Dedifferentiated amniotic fluid mesenchymal stem cell (primary cell): ENCODE measurements around the gene AFF2.
"Not testable (repeated sequence)": the region's sequence is repeated elsewhere in the genome, so short reads cannot be mapped to it uniquely, and the experiment has no call there.

Source experiments
- DNase-seq: peaks from one replicate; pipeline ENCODE4 v3.0.0-alpha.2; 2016; ENCODE audit errors: extremely low spot score

AFF2 gene

GRCh38 chrX:148633218-148633908, 132.9 kb downstream of the AFF2 start:
- DNase-seq, result no peak

DNA sequence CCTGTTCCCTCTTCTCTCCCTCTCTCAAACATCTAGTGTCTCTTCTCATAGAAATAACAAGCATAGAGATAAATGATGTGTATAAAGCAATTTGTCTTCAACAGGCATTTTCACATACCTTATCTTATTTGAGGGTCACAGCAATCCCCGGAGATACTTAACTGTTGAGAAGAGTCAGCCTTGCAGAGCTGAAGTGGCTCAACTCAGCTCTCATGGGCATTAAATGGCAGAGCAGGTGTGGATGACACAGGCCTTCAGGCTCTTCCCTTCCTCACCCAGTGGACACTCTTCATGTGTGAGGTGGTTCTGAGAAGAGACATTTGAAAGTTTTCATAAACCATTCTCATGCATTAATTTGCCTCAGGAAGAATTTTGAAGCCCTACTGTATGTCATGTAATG, 134.2 kb downstream of the AFF2 start:
- DNase-seq, result no peak

- no peak for DNase-seq
These were observed 143.0 kb downstream of the AFF2 start for GRCh38 chrX:148643460-148643859.

- DNase-seq, result no peak
These were observed 147.2 kb downstream of the AFF2 start for GRCh38 chrX:148647651-148648050.

DNA sequence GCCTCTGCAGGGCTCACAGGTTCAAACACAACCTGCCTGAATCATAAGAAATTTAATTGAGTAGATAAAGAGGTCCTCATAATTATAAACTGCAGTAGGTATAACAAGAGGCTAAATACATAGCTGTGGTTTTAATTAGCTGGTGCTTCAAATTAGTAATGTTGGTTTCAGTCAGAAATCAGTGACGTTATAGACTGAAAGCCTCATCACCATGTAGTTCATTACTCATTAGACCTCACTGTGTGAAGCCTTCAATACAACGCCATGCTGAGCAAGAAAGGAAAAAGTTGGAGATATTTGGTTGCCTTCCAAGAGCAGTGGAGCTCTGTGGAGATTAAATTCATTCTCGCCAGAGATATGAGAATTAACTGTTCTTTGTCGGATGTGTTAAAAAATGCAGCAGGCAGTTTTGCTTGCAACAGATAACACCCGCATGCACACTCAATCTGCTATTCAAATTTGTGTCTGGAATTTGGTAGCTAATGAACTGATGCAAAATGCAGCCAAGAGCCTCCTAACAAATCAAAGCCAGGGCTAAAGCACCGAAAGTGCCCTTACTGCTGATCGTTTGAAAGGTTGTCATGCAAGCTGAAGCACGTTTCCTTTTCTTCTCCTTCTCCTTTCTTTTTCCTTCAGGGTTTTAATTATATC, 148.9 kb downstream of the AFF2 start:
- DNase-seq, result no peak

GRCh38 chrX:148658115-148658730, 157.8 kb downstream of the AFF2 start:
- DNase-seq, result no peak

DNA sequence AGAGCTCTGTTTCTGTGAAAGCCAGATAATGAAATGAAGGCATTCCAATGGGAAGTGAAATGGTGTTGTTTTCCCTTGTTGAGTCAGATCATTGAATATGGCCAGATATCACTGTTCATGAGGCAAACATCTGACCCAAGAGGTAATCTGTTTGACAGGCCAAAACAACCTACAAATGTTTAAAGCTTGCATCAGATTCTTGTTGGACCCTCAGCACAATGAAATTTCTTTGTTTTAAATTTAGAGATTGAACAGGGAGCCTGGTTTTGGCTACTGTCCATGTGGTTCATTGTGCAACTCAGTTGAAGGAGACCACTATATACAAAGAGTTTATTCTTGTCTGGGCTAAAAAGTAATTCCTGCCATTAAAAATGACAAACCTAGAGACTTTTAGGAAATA, 159.1 kb downstream of the AFF2 start:
- DNase-seq, result no peak

DNA sequence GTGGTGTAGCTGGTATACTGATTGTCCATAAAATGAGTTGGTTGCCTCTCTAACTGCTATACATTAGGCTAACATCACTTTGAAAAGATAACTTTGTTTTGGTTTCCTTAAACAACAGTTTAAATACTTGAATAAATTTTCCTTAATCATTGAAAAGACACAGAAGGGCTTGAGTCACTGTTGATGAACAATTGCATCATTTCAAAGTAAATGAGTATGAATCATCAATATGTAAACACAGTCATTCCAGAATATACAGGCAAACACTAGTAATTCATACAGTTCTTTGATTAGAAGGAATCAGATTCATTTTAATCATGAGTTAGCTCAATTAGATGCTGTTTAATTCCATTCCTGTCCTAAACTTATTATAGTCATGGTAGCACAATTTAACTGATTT, 160.6 kb downstream of the AFF2 start:
- no peak for DNase-seq

- DNase-seq, result no peak
These were observed 161.6 kb downstream of the AFF2 start for GRCh38 chrX:148662014-148662413.

GRCh38 chrX:148664171-148664570, 163.8 kb downstream of the AFF2 start:
- DNase-seq, result no peak

DNA sequence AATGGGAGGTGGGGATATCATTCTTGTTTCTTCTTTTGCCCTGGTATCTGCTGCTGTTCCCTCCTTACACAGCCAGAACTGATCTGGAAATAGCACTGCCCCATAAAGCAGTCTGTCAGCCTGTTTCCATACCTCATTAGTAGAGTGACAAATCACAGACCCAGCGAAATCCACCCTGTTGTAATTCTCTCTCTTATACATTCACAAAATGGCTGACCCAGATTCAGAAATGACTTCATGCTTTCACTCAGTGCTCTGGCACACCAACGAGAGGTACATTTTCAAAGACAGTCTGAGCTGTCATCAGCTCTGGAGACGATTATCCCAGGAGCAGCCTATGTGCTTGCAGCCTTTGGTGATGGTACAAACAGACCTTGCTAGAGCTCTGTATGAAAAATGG, 164.6 kb downstream of the AFF2 start:
- no peak for DNase-seq

DNA sequence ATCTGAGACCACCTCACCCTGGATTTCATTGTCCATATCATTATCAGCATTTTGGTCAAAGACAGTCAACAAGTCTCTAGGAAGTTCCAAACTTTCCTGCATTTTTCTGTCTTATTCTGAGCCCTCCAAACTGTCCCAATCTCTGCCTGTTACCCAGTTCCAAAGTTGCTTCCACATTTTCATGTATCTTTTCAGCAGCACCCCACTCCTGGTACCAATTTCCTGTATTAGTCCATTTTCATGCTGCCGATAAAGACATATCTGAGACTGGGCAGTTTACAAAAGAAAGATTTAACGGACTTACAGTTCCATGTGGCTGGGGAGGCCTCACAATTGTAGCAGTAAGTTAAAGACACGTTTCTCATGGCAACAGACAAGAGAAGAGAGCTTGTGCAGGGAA, 168.8 kb downstream of the AFF2 start:
- DNase-seq, result not testable (repeated sequence)

- DNase-seq, result no peak
These were observed 169.9 kb downstream of the AFF2 start for GRCh38 chrX:148670277-148670676.

DNA sequence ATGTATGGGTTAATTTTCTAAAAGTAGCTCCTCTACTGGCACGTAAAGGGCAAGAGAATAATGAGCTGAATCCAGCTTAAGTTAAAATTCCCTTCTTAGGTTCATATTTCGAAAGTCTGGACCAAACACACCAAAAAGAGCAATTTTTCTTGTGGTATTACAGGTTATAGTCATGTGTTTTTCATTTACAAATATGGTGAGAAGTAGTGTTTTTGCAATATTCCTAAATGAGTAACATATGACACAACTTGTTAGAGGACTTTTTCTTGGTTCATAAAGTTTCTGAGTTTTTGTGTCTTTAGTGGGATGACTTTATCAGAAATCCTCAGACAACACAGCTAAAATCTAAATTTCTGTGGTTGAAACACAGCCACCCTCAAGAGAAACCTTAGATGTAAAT, 172.1 kb downstream of the AFF2 start:
- DNase-seq, result no peak

GRCh38 chrX:148681605-148682004, 181.2 kb downstream of the AFF2 start:
- no peak for DNase-seq

DNA sequence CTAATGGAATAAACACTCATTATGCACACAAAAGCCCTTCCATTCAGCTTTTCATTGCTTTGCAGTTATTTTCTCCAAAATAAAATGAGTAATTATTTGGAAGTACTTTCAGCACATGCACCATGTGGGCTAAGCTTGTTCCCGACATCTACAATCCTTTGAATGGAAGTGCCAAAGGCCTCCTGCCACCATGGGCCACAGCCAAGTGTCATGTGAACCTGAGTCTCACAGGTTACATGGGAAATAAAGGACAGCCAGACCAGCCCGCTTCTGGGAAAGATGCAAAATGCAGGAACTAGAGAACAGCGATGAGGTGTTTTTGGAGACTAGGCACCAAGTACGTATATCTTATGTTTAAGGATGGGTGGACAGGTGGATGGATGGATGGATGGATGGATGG, 181.8 kb downstream of the AFF2 start:
- no peak for DNase-seq

DNA sequence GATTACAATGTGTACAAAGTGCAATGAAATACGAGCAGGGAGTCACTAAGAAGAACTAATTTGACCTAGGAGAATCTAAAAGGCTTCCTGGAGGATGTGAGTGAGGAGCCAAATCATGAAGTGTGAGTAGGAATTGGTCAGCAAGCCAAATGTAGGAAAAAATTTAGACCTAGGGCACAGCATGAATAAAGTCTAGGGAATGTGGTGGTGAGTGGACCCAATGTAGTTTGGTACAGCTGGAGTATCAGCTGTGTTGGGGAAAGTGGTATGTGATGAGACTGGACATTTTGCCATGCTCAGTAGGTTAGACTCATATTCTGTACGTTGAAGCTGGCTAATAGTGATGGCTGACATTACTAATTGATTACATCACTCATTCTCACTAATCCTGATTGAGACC, 191.0 kb downstream of the AFF2 start:
- no peak for DNase-seq

DNA sequence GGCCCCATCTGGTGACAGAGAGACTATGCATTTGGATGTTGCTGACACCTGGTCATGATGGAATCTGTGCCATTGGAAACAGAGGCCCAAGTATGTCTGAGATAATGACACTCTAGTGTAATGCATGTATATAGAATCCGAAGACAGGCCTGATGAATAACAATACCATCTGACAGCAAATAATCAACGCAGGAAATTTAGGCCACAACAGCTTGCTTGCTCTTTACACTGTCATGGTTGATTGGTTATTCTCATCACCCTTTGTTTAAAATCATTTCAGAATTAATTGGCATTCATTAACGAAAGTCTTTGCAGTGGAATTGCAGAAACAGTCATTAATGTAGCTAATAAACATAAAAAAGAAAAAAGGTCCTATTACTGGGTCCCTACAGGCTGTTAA, 194.8 kb downstream of the AFF2 start:
- DNase-seq, result no peak

- DNase-seq, result no peak
These were observed 197.8 kb downstream of the AFF2 start for GRCh38 chrX:148698221-148698620.

DNA sequence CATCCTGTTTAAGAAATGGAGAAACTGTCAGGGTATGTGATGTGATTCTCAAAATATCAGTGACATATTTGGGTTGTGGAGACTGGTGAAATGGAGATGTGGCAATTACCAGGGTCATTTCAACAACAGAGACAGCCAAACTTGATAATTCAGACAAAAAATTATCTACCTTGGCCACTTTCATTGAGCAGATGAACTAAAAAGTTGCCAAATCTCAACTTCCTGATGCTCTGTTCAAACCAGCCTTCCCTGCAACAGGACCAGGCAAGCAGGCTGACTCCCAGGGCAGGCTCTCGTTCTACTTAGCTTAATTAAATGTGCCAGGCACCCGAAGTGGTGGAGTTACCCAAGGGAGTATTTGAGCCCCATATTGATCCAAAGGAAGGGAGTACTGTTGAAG, 199.6 kb downstream of the AFF2 start:
- no peak for DNase-seq

GRCh38 chrX:148713981-148714380, 213.6 kb downstream of the AFF2 start:
- DNase-seq, result no peak

GRCh38 chrX:148715361-148715760, 214.9 kb downstream of the AFF2 start:
- DNase-seq, result no peak

GRCh38 chrX:148722966-148723365, 222.5 kb downstream of the AFF2 start:
- DNase-seq, result no peak
